GM23338 (cell line): ENCODE data around the gene POMGNT1. TPM values are rescaled to one million over a fixed set of nuclear protein-coding genes. Genes with fewer than 3 reads are reported as not detected.
"Not testable (repeated sequence)": the region's sequence is repeated elsewhere in the genome, so short reads cannot be mapped to it uniquely, and the experiment has no call there.

ENCODE experiments used
- ATAC-seq: fragments of 200-7000 bp; cut with Tn5 transposase; 3 replicates; pipeline ENCODE4 v1.9.1; 2020
- DNase-seq: peaks from one replicate; pipeline ENCODE4 v3.0.0-alpha.2; 2015; ENCODE audit warnings: low spot score
- H2AFZ ChIP-seq: fragments of 200-600 bp; sonication (generic); 2 replicates; pipeline ENCODE4 v1.8.0; 2016; ENCODE audit warnings: antibody characterized with exemption, mild to moderate bottlenecking, moderate library complexity
- H3F3A ChIP-seq: fragments of 200-600 bp; sonication (generic); replicated peaks from 2 replicates; pipeline ENCODE4 v1.8.0; 2017; ENCODE audit warnings: antibody characterized with exemption, mixed run types, low read depth
- H3K27ac ChIP-seq: fragments of 200-600 bp; sonication (generic); 2 replicates; pipeline ENCODE4 v1.6.1; 2016; ENCODE audit warnings: low read depth
- H3K27me3 ChIP-seq: fragments of 200-600 bp; sonication (generic); 2 replicates; pipeline ENCODE4 v1.8.0; 2016; ENCODE audit warnings: mild to moderate bottlenecking, mixed run types, moderate library complexity; ENCODE audit not compliant: insufficient read depth
- H3K36me3 ChIP-seq: fragments of 200-600 bp; sonication (generic); 2 replicates; pipeline ENCODE4 v1.8.0; 2016; ENCODE audit warnings: mild to moderate bottlenecking; ENCODE audit not compliant: insufficient read depth
- H3K4me1 ChIP-seq: fragments of 200-600 bp; sonication (generic); 2 replicates; pipeline ENCODE4 v1.8.0; 2016; ENCODE audit warnings: mild to moderate bottlenecking, moderate library complexity; ENCODE audit not compliant: insufficient read depth
- H3K4me2 ChIP-seq: fragments of 200-600 bp; sonication (generic); 2 replicates; pipeline ENCODE4 v1.7.1; 2017; ENCODE audit warnings: mixed run types
- H3K4me3 ChIP-seq: fragments of 200-600 bp; sonication (generic); 2 replicates; pipeline ENCODE4 v1.6.1; 2016; ENCODE audit warnings: mixed run types
- H3K79me2 ChIP-seq: fragments of 200-600 bp; sonication (generic); replicated peaks from 2 replicates; pipeline ENCODE4 v1.8.0; 2017; ENCODE audit warnings: mild to moderate bottlenecking; ENCODE audit not compliant: insufficient read depth
- H3K9me2 ChIP-seq: fragments of 200-600 bp; sonication (generic); 2 replicates; pipeline ENCODE4 v1.8.0; 2017; ENCODE audit not compliant: insufficient read depth
- H4K20me1 ChIP-seq: fragments of 200-600 bp; sonication (generic); replicated peaks from 2 replicates; pipeline ENCODE4 v1.8.0; 2017; ENCODE audit warnings: mild to moderate bottlenecking; ENCODE audit not compliant: insufficient read depth
- H3K27ac Mint-ChIP-seq: 2 replicates; pipeline ENCODE4 v1.8.0; 2020; ENCODE audit warnings: inconsistent platforms, mild to moderate bottlenecking, moderate library complexity, mixed read lengths
- H3K27me3 Mint-ChIP-seq: 3 replicates; pipeline ENCODE4 v1.8.0; 2022; ENCODE audit warnings: low read depth, mild to moderate bottlenecking, moderate library complexity, mixed read lengths, inconsistent platforms; ENCODE audit not compliant: insufficient read depth, poor library complexity
- H3K36me3 Mint-ChIP-seq: 3 replicates; pipeline ENCODE4 v1.8.0; 2021; ENCODE audit warnings: low read depth, mild to moderate bottlenecking, inconsistent platforms, moderate library complexity, mixed read lengths
- H3K4me1 Mint-ChIP-seq: 3 replicates; pipeline ENCODE4 v1.8.0; 2020; ENCODE audit warnings: mild to moderate bottlenecking, inconsistent platforms, mixed read lengths
- H3K4me3 Mint-ChIP-seq: 3 replicates; pipeline ENCODE4 v1.8.0; 2021; ENCODE audit warnings: moderate library complexity, mild to moderate bottlenecking, inconsistent platforms, mixed read lengths
- H3K9me3 Mint-ChIP-seq: 3 replicates; pipeline ENCODE4 v1.8.0; 2020; ENCODE audit warnings: moderate library complexity, mild to moderate bottlenecking, inconsistent platforms, mixed read lengths
- EZH2phosphoT487 ChIP-seq: fragments of 200-600 bp; sonication (generic); IDR thresholded peaks from one replicate; pipeline ENCODE4 v1.8.1; 2018; ENCODE audit warnings: antibody characterized with exemption; ENCODE audit not compliant: unreplicated experiment
- JUNB ChIP-seq: IDR thresholded peaks from one replicate; pipeline ENCODE4 v1.6.1; 2016; ENCODE audit warnings: antibody characterized with exemption; ENCODE audit not compliant: unreplicated experiment
- STAT1 ChIP-seq: IDR thresholded peaks from one replicate; pipeline ENCODE4 v1.6.1; 2016; ENCODE audit warnings: antibody characterized with exemption; ENCODE audit not compliant: unreplicated experiment
- ZNF114 ChIP-seq: fragments of 250-450 bp; sonication (Bioruptor Pico); IDR thresholded peaks from 2 replicates; pipeline ENCODE4 v1.5.0; 2020; ENCODE audit warnings: mild to moderate bottlenecking, moderate library complexity
- ZNF462 ChIP-seq: fragments of 250-450 bp; sonication (Bioruptor Pico); IDR thresholded peaks from 2 replicates; pipeline ENCODE4 v1.5.0; 2020; ENCODE audit warnings: mild to moderate bottlenecking, moderate library complexity
- polyA plus RNA-seq: library from polyadenylated mRNA; unstranded; fragments of >200 nt; fragmentation: Nextera tagmentation; extraction: Ambion mirVana; gene quantifications from 2 replicates; pipeline ENCODE4 v1.2.1, GENCODE V29; 2016
- total RNA-seq: library from RNA; depleted of rRNA; stranded (reverse); fragments of >200 nt; shearing (Covaris generic); gene quantifications from 2 replicates; pipeline ENCODE4 v1.2.3, GENCODE V29; 2014
- TF ChIP-seq, protein P1 (sequence below): IDR thresholded peaks from 2 replicates; pipeline ENCODE4 v1.6.1; 2016; ENCODE audit warnings: antibody characterized with exemption

POMGNT1 gene
- total and polyA plus RNA-seq, 2 experiments from 2014 or later = 24.3 to 32.1 TPM

- TF ChIP-seq, protein P1, sequence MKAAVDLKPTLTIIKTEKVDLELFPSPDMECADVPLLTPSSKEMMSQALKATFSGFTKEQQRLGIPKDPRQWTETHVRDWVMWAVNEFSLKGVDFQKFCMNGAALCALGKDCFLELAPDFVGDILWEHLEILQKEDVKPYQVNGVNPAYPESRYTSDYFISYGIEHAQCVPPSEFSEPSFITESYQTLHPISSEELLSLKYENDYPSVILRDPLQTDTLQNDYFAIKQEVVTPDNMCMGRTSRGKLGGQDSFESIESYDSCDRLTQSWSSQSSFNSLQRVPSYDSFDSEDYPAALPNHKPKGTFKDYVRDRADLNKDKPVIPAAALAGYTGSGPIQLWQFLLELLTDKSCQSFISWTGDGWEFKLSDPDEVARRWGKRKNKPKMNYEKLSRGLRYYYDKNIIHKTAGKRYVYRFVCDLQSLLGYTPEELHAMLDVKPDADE = no peak
- TF ChIP-seq ZNF114 (CRISPR knock-in tag) (no peak), STAT1 (no peak), JUNB (no peak), ZNF462 (no peak), EZH2phosphoT487 (no peak)
Observed at GRCh38 chr1:46242918-46243317, 44.7 kb upstream of the POMGNT1 start (continued).

GRCh38 chr1:46241733-46242132, 43.5 kb upstream of the POMGNT1 start:
- not testable (repeated sequence) for ATAC-seq, H3K9me2 ChIP-seq, H3K27ac ChIP-seq, H3K4me1 Mint-ChIP-seq, H3K79me2 ChIP-seq, H3K36me3 ChIP-seq, H2AFZ ChIP-seq, H3K4me3 Mint-ChIP-seq, H4K20me1 ChIP-seq, H3K4me3 ChIP-seq, H3F3A ChIP-seq, H3K27ac Mint-ChIP-seq, H3K27me3 Mint-ChIP-seq, H3K4me2 ChIP-seq, DNase-seq, H3K27me3 ChIP-seq, H3K4me1 ChIP-seq
- Mint-ChIP-seq H3K36me3 (peaks cover 24% of the 10 kb centered on the region), H3K9me3 (peaks cover 35% of the 10 kb centered on the region)

DNA sequence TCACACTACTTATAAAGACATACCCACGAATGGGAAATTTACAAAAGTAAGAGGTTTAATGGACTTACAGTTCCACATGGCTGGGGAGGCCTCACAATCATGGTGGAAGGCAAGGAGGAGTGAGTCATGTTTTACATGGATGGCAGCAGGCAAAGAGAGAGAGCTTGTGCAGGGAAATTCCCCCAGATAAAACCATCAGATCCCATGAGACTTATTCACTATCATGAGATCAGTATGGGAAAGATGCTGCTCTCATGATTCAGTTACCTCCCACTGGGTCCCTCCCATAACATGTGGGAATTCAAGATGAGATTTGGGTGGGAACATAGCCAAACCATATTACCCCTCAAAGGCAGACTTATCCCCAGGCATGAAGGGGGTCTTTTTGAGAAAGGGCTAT, 40.6 kb upstream of the POMGNT1 start:
- not testable (repeated sequence) for H3K27me3 ChIP-seq, DNase-seq, H3F3A ChIP-seq, H4K20me1 ChIP-seq, H3K4me2 ChIP-seq, H3K4me3 ChIP-seq, H3K4me1 ChIP-seq, H3K9me2 ChIP-seq, H3K4me3 Mint-ChIP-seq, H3K27ac ChIP-seq, H3K27me3 Mint-ChIP-seq, H3K27ac Mint-ChIP-seq, H3K79me2 ChIP-seq, H3K36me3 ChIP-seq, ATAC-seq, H2AFZ ChIP-seq, H3K4me1 Mint-ChIP-seq
- peaks cover 41% of the 10 kb centered on the region for H3K9me3 Mint-ChIP-seq
- H3K36me3 Mint-ChIP-seq = peaks cover 24% of the 10 kb centered on the region
